KBM-7 (cell line): Measurements from ENCODE around the gene GPR137B.
"Not testable (repeated sequence)": the region's sequence is repeated elsewhere in the genome, so short reads cannot be mapped to it uniquely, and the experiment has no call there.

Experiments used
- DNase-seq: peaks from one replicate; pipeline ENCODE4 v3.0.0-alpha.2; 2015
- in situ Hi-C: fragments of 300-500 bp; cut with MboI; formaldehyde crosslinking; loops from 2 replicates; pipeline ENCODE4 v1.14.3; 2020; ENCODE audit warnings: low sequenced_read_pairs, low pct_unique_long_range_greater_than_20kb, mixed read lengths

Gene GPR137B

GRCh38 chr1:236154671-236155398 is 12.5 kb downstream of the GPR137B start:
- in situ Hi-C loops = no loop called here
- no peak for DNase-seq

DNA sequence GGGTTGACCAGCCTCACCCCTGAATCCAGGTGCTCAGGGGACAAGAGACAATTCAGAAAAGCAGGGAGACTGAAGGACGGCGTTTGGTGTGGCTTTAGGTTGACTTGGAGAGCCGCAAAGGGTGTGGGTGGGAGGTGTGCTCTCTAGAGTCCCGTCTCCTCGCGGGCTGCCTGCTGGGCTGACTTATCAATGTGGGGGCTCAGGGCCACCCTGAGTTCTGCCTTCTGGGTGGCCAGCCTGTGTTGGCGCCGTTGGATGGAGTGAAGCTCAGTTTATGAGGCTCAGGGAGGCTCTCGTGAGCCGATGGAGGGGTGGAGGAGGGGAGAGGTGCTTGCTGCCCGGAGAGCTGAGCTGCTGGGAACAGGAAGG is 13.0 kb downstream of the GPR137B start:
- no peak for DNase-seq
- in situ Hi-C loops = no loop called here

GRCh38 chr1:236155841-236156503 is 13.6 kb downstream of the GPR137B start:
- in situ Hi-C loops = no loop called here
- no peak for DNase-seq

DNA sequence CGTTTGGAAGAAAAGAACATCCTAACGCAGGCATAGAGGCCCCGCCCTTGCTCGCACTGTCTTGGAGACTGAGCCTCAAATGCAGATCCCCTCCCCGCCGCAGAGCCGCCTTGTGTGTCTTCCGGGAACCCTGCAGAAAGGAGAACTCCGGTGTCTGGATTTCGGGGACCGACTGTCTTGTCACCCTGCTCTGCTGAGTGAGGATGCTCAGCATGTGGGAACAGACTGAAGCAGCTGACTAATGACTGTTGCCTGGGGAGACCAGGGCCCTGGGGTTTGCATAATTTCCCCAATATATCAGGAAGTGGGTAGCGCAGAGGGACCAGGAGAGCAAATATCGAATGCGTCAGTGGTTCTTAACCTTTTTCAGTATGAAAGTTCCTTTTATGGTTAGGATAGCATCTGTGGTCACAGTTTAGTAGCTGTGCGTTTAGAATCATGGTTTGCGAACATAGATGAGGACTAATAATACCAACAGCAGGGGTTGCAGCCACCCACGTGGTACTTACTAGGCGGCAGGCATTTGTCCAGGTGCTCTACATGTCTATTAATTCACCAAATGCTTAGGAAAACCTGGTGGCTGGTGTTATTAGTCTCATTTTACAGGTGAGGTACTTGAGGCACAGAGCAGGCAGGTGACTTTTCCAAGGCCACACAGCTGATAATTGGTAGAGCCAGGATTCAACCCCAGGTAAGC is 14.3 kb downstream of the GPR137B start:
- in situ Hi-C loops = no loop called here
- no peak for DNase-seq

- in situ Hi-C loops = not testable (repeated sequence)
Measured at GRCh38 chr1:236158072-236158471, 15.7 kb downstream of the GPR137B start.

GRCh38 chr1:236158719-236159118 is 16.4 kb downstream of the GPR137B start:
- no peak for DNase-seq
- in situ Hi-C loops = no loop called here

More at GRCh38 chr1:236158072-236158471, 15.7 kb downstream of the GPR137B start:
- DNase-seq = not testable (repeated sequence)

DNA sequence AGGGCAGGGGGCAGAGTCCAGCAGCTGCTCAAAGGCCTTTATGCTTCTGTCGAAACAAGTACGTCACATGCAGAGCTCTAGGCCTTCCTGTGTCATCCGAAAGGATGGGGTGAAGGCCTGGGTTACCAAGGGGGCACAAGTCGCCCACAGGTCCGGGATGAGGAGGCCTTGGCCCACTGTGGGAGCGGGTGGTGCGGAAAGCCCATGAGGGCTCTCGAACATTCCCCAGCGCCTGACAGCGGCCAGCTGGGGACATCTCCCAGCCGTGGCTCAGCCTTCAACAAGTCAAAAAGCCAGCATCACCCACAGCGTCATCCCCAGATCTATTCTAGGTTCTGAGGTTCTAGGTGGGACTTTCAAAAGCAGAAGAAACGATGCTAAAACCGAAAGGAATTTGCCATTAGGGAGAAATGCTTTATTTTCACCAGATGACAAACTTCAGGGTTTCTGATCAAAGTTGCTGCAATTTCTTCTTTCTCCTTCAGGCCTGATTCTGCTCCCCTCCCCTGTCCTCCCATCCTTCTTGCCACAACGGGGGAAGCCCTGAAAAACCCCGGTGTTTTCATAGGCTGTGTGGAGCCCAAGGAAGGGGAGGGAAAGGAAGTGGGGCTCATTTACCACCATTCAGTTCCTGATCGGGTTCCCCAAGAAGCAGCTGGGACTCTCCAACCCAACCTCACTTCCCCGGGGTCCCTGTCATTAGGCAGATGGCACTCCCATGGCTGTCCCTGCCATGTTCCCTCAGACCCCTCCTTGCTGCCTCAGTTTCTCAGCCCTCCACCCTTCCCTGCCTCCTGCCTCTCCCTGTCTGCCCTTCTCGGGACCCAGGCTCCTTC is 17.6 kb downstream of the GPR137B start:
- no peak for DNase-seq
- in situ Hi-C loops = no loop called here

DNA sequence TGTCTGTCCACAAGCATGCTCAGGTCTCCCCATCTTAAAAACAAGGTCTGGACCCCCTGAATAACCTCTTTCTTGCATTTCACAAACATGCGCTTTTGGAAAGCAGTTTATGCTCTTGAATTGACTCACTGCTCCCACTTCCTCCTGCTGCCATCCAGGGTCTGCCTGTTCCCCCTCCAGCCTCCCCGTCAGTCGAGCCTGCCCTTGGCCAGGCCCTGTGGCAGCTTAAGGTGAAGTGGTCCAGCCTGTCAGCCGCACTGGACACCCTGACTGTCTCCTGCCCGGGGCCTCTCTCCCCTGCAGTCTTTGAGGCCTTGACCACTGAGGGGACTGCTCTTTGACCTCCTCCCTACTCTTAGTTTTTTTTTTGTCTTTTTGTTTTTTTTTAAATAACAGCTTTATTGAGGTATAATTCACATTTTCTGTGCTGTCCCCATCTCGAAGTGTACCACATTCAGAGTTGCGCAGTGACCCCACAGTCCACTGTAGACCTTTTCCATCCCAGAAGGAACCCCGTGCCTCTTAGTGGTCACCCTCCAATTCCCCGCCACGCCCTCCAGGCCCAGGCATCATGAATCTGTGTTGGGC is 18.3 kb downstream of the GPR137B start:
- in situ Hi-C loops = no loop called here
- DNase-seq = no peak

DNA sequence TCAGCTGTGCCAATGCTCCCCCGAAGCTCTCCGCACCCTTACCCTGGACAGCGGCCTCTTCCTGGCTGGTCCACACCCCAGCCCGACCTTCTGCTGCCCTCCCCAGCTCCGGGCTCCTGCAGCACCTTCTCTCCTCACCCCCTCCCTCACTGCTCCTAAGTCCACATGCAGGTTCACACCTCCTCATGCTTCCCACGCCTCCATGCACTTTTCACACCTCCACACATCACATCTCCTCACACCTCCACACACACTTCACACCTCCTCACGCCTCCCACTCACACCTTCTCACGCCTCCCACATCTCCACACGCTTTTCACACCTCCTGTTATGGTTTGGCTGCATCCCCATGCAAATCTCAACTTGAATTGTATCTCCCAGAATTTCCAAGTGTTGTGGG is 18.9 kb downstream of the GPR137B start:
- in situ Hi-C loops = no loop called here
- DNase-seq = no peak

- in situ Hi-C loops, DNase-seq: not testable (repeated sequence)
Measured at GRCh38 chr1:236161755-236162154, 19.4 kb downstream of the GPR137B start.

- in situ Hi-C loops = no loop called here
- DNase-seq = peak; percentile 87
Measured at GRCh38 chr1:236163463-236164153, 21.3 kb downstream of the GPR137B start.

- in situ Hi-C loops = no loop called here
- no peak for DNase-seq
Measured at GRCh38 chr1:236164273-236164672, 21.9 kb downstream of the GPR137B start.

GRCh38 chr1:236165238-236165981 is 23.1 kb downstream of the GPR137B start:
- in situ Hi-C loops = no loop called here
- DNase-seq = no peak

- no peak for DNase-seq
- in situ Hi-C loops = no loop called here
Measured at GRCh38 chr1:236166041-236166440, 23.7 kb downstream of the GPR137B start.

- no peak for DNase-seq
- in situ Hi-C loops = no loop called here
Measured at GRCh38 chr1:236167154-236167553, 24.8 kb downstream of the GPR137B start.

- no peak for DNase-seq
- in situ Hi-C loops = no loop called here
Measured at GRCh38 chr1:236167578-236167977, 25.2 kb downstream of the GPR137B start.

DNA sequence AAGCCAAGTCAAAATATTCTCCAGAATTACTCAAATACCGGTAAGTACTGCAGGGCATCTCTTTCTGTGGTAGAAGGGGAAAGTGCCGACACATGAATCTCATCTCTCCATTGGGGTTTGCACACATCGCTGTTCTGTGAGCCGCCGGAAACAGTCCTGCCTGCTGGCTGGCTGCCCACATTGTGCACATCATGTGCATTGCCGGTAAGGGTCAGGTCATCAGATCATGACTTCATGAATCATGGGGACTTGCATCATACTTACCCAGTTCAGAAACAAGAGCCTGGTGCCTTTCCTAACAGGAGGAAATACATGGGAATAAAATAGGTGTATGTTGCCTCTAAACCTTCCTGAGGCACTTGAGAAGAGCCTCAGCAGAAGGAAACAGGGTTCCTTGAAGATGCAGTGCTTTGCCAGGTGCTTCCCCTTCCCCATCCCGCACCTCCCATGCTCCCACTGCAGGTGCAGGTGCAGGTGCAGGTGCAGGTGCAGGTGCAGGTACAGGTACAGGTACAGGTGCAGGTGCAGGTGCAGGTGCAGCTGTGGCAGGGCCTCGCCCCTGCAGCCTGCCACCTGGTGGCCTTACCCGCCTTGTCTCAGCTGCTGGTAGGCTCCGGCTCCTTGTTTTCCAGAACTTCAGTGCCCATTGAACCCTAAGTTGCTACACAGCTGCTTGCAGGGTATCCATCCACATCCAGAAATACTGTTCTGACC is 26.5 kb downstream of the GPR137B start:
- in situ Hi-C loops = no loop called here
- DNase-seq = no peak
